IPS DF 19.7 (cell line): Measurements from ENCODE around the gene NELFB.
"Not testable (repeated sequence)": the region's sequence is repeated elsewhere in the genome, so short reads cannot be mapped to it uniquely, and the experiment has no call there.

ENCODE experiments used
- DNase-seq: peaks from one replicate; pipeline ENCODE4 v3.0.0-alpha.2; 2013; ENCODE audit warnings: low read depth, low spot score

Gene NELFB

DNA sequence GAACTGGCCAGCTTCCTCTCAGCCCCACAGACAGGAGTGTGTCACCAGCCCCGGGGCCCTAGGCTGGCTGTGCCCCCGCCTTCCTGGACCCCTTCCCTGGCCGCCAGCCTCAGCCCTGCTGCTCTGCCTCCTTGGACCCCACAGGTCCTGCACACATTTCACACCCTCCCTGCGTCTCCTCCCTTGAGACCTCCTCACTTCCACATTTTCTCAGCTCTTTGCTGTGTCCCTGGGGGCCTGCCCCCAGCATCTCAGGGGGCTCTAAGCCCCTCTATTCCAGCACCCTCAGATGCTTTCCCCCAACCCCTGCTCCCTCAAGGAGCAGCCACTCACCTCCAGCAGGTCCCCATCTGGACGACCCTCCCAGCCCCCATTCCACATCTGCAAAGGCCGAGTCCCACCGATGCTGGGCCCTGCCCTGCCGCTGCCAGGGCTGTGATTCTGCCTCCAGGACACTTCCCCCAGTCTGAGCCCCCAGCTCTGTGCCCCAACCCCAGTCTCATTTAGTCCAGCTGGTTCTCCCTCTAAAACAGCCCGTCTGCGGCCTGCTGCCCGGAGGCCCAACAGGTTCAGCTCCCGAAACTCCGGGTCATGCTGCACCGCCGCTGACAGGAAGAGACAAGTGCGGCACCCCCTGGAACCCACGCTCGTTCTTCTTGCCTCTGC lies 20.2 kb upstream of the NELFB start:
- DNase-seq: no peak

DNA sequence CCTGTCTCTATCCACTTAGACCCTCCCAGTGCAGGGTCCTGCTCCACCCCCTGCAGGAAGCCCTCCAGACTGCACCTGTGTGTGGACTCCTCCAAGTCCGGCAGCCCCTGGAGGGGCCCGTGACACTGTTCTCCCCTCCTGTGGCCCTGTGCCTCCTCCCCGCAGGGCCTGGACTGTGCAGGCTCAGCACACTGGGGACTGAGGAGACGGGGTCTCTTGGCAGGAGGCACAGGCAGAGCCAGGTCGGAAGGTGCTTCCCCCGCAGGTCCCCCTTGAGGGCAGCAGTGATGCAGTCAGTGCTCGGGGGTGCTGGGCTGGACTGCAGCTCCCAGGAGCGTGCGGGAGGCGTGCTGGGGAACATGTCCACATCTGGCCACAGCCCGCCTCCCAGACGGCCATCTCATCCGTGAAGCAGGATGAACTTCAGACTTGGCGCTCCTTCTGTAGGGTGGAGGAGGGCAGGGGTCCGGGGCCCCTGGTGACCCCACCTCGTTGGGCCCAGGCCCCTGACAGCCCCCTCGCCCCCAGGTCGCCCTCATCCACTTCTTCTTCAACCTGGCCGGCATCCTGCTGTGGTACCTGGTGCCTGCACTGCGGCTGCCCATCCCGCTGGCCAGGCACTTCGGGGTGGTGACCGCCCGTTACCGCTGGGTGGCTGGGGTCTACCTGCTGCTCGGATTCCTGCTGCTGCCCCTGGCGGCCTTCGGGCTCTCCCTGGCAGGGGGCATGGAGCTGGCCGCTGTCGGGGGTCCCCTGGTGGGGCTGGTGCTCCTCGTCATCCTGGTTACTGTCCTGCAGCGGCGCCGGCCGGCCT lies 19.5 kb upstream of the NELFB start:
- DNase-seq: no peak

DNA sequence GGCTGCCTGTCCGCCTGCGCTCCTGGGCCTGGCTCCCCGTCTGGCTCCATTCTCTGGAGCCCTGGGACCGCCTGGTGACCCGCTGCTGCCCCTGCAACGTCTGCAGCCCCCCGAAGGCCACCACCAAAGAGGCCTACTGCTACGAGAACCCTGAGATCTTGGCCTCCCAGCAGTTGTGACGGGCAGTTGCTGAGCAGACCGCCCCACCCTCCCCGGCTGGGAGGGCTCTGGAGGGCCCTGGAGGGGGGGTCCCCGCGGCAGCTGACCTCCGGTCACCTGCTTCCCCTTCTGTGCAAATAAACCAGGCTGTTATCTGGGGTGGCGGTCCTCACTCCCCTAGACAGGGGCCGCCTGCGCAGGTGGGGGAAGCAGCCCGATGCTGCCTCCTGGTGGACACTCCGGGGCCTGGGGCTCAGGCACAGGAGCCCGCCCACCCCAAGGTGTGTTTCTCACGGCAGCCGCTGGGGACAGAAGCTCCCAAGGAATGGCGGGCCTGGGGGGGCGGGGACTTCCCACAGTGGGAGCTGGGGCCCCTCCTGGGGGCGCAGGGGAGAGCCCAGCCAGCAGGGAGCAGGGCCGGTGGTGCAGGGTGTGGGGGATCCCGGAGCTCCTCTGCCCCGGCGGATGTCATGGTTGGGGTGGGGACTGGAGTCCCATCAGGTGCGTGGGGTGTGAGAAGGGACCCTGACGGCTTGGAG lies 18.7 kb upstream of the NELFB start:
- no peak for DNase-seq

DNA sequence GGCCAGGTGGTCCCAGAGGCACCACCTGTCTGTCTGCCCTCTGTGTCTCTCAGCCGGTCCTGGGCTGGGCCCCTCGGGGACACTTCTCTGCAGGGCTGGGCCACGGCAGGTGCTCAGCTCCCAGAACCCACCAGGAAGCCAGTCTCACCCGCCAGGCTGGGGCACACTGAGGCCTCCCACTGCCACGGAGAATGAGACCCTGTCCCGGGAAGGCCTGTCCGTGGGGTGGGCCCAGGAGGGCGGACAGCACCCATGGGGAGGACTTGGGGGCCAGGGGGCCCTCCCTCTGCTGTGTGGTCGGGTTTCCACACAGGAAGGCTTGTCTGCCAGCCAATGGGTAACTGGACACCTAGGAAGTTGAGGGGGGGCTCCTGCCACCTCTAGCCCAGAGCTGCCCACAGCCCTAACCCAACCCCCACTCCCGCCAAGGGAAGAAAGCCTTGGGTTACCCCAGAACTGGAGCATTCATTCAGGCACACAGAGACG lies 18.1 kb upstream of the NELFB start:
- no peak for DNase-seq

DNA sequence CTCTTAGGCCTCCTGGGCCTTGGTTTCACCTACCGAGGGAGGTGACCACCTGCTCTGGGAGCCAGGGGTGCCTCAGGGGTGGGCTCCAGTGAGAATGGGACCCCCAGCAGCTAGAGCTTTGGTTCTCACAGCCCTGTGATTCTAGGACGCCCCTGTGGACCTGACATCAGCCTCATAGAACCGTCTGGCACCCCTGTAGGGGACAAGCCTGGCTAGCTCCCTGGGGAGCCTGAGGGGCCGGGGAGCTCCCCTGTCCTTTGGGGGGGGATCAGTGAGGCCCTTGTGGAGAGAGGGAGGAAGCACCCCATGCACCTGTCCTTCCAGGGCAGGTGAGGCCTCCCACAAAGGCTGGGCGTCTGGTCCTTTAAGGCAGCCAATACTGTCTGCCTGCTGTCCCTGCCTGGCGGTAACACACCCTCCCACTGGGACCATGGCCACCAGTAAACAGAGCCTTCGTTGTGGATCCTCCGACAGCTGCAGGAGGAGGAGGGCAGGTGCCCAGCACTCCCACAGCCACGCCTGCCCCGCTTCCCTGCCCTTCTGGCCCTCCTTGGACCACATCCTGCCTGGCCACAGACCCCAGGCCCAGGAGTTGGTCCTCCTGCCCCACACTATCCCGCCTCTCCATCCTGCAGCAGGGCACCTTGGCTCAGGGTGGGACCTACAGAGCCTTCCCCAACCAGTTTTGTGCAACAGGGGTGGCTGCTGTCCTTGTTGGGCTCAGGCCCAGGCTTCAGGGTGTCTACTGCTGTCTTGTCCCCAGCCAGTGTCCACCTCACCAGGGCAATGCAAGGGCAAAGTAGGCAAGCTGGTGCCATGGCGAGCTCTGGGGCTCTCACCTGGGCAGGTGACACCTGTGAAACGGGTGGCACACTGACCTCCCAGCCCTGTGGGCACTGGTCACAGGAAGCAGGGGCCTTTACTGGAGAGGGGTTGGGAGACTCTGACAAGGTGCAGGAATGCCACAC lies 17.1 kb upstream of the NELFB start:
- no peak for DNase-seq

DNA sequence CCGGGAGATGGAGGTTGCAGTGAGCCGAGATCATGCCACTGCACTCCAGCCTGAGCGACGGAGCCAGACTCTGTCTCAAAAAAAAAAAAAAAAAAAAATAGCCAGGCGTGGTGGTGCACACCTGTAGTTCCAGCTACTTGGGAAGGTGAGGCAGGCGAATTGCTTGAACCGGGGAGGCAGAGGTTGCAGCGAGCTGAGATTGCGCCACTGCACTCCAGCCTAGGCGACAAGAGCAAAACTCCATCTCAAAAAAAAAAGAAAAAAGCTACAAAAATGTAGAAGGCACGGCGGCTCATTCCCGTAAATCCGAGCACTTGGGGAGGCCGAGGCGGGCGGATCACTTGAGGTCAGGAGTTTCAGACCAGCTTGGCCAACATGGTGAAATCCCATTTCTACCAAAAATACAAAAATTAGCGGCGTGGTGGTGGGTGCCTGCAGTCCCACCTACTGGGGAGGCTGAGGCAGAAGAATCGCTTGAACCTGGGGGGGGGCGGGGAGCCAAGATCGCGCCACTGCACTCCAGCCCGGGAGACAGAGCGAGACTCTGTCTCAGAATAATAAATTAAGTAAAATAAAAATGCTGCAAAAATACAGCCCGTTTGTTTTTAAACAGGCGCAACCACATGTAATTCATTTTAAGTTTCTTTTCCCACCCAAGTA lies 15.5 kb upstream of the NELFB start:
- DNase-seq: not testable (repeated sequence)

DNA sequence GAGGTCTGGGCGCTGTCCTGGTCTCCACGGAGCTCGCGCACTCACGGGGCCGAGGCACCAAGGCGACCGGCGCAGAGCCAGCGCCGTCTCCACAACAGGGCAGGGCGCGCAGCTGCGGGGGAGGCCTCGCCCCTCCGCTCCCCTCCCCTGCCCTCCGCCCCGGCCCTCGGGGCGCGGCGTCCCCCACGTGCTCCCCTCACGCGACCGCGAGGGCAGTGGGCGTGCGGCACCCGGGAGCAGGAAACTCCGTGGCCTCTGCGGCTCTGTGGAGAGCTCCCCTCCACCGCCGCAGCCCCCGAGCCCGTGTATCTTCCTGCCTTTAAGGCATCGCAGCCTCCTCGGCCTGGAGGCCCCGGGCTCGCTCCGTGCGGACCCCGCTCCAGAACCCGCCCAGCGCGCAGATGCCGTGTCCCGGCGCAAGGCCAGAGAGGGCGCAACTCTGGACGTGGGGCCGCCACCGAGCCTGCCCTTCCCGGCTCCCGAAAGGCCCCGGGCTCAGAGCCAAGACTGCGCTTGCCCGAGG lies 14.7 kb upstream of the NELFB start:
- no peak for DNase-seq

DNA sequence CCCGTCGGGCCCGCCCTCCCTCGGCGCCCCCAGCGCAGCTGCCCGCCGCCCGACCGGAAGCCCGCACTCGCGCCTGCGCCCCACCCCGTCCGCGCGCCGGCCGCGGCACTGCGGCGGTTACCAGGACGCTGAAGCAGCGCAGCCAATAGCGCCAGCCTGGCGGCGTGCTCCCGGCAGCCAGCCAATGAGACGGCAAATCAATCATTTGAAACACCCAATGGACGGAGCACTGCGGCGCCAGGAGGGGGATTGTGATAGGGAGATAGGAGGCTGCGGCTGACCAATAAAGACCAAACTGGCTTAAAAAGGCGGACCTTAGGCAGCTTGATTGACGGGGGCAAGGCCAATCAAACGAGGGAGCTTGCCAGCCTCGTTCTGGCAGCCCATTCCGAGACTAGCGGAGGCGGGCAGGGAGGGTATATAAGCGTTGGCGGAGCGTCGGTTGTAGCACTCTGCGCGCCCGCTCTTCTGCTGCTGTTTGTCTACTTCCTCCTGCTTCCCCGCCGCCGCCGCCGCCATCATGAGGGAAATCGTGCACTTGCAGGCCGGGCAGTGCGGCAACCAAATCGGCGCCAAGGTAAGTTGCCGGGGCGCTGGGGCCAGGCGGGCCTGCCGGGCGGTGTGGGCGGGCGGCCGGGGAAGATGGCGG lies 14.2 kb upstream of the NELFB start, which contains the start of gene TUBB4B:
TUBB4B (plus strand) TSS at position 447 of the 649 bp plus-strand sequence; CDS start at position 521, 74 bp downstream.
- DNase-seq: peak; percentile 100

DNA sequence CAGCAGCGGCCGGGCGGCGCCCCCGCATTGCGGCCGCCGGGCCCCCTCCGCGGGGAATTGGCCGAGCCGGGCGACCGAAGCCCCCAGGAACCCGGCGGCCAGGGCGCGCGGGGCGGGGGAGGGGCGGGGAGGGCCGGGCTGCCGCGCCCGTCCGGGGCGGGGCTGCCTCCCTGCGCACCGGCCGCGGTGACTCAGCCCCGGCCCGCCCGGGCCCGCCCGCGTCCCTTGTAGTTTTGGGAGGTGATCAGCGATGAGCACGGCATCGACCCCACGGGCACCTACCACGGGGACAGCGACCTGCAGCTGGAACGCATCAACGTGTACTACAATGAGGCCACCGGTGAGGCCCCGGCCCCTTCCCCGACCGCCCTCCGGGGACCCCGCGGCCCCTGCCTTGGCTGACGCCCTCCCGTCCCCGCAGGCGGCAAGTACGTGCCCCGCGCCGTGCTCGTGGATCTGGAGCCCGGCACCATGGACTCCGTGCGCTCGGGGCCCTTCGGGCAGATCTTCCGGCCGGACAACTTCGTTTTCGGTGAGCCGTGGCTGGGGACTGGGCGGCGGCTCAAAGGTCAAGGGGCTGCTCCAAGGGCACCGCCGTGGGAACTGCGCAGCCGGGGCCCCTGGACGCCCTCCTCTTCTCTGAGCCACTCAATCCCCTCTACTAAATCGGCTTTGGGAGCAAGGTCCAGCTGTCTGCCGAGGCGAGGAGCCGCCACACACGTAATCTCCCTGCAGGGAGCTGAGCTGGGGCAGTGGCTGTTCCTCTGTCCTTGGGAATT lies 13.4 kb upstream of the NELFB start:
- no peak for DNase-seq

DNA sequence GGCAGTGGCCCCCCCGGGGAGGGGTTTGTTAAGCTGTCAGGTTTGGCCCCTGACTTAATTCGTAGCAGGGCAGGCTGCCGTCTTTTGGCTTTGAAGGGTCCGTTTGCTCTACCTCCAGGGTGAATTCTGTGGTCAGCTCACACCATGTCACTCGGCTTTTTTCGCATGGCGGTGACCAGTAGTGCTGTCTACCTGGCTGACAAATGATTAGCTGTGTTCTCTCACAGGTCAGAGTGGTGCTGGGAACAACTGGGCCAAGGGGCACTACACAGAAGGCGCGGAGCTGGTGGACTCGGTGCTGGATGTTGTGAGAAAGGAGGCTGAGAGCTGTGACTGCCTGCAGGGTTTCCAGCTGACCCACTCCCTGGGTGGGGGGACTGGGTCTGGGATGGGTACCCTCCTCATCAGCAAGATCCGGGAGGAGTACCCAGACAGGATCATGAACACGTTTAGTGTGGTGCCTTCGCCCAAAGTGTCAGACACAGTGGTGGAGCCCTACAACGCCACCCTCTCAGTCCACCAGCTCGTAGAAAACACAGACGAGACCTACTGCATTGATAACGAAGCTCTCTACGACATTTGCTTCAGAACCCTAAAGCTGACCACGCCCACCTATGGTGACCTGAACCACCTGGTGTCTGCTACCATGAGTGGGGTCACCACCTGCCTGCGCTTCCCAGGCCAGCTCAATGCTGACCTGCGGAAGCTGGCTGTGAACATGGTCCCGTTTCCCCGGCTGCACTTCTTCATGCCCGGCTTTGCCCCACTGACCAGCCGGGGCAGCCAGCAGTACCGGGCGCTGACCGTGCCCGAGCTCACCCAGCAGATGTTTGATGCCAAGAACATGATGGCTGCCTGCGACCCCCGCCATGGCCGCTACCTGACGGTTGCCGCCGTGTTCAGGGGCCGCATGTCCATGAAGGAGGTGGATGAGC lies 12.6 kb upstream of the NELFB start:
- no peak for DNase-seq

DNA sequence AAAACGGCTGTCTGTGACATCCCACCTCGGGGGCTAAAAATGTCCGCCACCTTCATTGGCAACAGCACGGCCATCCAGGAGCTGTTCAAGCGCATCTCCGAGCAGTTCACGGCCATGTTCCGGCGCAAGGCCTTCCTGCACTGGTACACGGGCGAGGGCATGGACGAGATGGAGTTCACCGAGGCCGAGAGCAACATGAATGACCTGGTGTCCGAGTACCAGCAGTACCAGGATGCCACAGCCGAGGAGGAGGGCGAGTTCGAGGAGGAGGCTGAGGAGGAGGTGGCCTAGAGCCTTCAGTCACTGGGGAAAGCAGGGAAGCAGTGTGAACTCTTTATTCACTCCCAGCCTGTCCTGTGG lies 11.9 kb upstream of the NELFB start:
- not testable (repeated sequence) for DNase-seq

DNA sequence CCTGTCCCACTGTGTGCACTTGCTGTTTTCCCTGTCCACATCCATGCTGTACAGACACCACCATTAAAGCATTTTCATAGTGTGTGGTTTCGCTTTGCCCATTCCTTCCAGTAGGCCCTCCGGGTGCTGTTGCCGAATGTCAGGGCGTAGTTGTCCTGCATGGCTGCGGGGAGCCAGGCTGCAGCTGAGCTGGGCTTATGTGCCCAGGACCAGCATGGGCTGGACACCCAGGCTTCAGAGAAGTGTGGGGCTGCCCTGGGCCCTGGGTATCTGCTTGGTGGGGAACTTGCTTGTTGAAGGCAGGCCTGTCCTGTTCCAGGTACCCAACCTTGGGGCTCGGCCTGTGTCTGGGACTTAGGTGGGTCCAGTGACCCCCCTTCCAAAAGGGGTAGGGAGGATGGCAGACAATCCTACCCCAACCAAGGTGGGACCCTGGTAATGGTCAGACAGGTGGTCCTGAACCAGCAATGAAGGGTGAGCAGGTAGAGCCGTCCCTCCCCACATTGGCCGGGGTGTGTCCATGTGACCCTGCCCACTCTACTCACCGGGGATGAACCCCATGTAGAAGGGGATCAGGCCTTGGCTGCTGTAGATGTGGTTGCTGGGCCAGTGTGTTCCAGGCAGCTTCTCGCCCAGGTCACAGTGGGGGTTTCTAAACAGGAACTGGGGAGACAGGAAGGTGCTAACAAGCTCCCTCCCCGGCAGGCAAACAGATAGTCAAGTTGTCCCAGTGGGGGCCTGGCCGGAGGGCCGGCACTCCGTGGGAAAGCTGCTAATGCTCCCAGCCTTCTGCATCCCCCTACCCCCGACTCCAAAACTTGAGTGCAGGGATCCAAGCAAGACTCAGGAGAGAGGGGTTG lies 11.3 kb upstream of the NELFB start:
- DNase-seq: no peak

DNA sequence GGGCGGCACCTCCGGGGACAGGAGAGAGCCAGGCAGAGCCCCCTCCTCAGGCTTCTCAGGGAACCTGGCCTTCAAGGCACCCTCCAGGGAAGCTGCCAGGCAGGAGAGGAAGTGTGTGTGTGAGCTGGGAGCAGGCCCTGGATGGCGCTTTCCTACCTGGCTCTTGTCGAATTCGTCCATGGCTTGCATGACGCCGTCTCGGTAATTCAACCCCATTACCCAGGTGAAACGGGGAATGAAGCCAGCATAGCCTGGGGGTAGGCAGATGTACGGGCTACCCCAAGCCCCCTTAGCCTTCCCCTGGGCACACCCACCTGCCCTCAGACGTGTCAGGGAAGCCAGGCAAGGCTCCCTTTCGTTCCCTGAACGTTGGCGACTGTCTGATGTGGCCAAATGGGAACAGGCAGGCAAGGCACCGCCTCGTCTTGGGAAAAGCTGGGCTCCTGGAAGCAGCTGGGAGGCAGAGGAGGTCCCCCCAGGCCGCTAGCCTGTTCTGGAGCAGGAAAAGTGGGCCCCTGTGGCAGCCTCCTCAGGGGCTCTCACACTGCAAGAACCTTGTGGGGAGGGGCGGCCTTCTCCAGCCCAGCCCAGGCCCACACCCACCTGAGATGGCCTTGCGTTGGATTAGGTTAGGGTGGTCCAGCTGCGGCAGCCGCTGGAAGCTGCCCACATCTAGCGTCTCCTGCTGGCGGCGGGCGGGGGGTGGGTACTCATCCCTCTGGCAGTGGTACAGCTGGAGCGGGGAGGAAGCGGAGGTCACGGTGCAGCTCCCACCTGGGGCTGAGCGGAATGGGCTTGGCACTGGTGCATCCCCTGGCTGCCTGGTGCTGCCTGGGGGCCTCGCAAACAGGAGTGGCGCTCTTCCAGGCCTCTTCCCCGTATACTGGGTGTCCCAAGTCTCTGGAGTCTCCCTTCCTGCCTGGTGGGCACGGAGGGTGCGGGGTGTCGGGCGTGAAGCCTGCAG lies 10.4 kb upstream of the NELFB start:
- no peak for DNase-seq

DNA sequence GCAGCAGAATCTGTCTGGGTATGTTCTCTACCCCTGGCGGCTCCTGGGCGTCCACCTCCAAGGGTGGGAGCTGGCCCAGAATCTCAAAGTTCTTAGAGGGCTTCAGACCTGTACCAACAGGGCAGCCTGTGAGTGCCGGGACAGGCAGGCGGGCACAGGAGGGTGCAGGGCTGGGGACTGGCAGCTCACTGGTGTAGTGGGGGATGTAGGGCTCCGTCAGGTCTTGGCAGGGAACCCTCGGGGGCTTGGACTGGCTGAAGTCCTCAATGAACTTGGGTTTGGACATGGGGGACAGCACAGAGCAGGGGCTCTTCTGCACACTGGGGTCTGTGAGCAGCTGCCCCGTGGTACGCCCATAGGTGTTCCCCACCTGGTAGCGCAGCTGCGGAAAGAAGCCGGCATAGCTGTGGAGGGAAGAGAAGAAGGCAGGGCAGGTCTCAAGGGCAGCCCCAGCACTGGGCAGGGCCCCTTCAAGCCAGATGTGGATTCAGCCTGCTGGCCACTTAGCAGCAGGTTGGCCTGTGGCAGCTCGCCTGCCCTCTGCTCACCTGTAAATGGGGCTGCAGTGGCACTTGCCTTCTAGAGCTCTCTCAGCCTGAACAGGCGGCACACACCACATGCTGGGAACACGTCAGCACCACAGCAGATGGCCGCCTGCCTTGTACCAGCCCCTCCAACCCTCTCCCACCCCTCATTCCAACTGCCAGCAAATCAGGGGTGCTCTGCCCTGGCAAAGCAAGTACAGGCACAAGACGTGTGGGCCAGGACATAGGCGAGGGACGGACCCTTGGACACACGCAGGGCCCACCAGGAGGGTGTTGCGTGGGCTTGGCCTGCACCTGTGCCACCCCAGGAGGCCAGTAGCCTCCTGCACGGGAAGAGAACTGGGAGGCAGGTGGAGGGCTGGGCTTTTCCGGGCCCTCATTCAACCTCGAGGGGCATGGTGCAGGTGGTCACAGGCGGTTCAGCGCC lies 9.4 kb upstream of the NELFB start:
- DNase-seq: no peak
